SU-DHL-6 (cell line): ENCODE measurements around the gene RASSF5.

Experiments
- EZH2phosphoT487 ChIP-seq: fragments of 200-600 bp; sonication (generic), shearing (Covaris generic); conservative IDR thresholded peaks from 2 replicates; pipeline ENCODE4 v1.6.1; 2018; ENCODE audit warnings: mild to moderate bottlenecking, antibody characterized with exemption, low read length, moderate library complexity, mixed read lengths
- TF ChIP-seq, protein P1 (sequence below): fragments of 200-600 bp; sonication (generic); IDR thresholded peaks from one replicate; pipeline ENCODE4 v1.5.1; 2017; ENCODE audit warnings: antibody characterized with exemption, mild to moderate bottlenecking, low read length, moderate library complexity; ENCODE audit not compliant: insufficient read depth, poor library complexity, severe bottlenecking

DNA sequence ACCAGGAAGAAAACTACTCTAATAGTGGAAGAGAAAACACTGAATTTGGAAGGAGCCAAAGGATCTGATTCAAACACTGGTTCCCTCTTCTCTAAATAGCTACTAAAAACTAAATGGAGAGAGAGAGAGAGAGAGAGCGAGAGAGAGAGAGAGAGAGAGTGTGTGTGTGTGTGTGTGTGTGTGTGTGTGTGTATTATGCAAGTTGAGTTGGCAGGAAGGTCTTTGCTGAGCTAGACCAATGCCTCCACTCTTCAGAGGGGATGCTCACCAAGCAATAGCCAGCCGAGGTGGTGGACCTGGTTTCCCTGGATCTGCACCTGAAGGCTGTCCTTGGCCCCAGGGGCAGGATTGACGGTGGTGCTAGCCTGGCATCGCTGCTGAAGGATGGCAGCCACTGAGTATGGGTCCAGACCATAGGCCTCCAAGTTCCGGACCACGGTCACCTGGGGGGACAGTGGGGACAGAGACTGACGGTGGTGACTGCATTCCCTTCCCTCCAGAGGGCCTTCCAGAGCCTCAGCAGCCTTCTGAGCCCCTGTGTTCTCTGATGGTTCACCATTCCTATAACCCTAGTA lies 86.1 kb downstream of the RASSF5 start:
- TF ChIP-seq, protein P1, sequence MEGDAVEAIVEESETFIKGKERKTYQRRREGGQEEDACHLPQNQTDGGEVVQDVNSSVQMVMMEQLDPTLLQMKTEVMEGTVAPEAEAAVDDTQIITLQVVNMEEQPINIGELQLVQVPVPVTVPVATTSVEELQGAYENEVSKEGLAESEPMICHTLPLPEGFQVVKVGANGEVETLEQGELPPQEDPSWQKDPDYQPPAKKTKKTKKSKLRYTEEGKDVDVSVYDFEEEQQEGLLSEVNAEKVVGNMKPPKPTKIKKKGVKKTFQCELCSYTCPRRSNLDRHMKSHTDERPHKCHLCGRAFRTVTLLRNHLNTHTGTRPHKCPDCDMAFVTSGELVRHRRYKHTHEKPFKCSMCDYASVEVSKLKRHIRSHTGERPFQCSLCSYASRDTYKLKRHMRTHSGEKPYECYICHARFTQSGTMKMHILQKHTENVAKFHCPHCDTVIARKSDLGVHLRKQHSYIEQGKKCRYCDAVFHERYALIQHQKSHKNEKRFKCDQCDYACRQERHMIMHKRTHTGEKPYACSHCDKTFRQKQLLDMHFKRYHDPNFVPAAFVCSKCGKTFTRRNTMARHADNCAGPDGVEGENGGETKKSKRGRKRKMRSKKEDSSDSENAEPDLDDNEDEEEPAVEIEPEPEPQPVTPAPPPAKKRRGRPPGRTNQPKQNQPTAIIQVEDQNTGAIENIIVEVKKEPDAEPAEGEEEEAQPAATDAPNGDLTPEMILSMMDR: no peak
- TF ChIP-seq EZH2phosphoT487: no peak
